Activated CD4-positive, alpha-beta T cell treated with anti-CD3 and anti-CD28 coated beads for 1 hour (primary cell): Measurements from ENCODE around the gene SNX32.
"Not testable (repeated sequence)": the region's sequence is repeated elsewhere in the genome, so short reads cannot be mapped to it uniquely, and the experiment has no call there.

Experiments
- DNase-seq: peaks from one replicate; pipeline ENCODE4 v3.0.0-alpha.2; 2020

The SNX32 gene

GRCh38 chr11:65829459-65829858 lies 4.3 kb upstream of the SNX32 start:
- DNase-seq = no peak

GRCh38 chr11:65832231-65832630 lies 1.5 kb upstream of the SNX32 start:
- DNase-seq = not testable (repeated sequence)

- DNase-seq = no peak
Observed at GRCh38 chr11:65834202-65834601, 439 bp downstream of the SNX32 start.

- DNase-seq = no peak
Observed at GRCh38 chr11:65842144-65842543, 8.4 kb downstream of the SNX32 start.

- no peak for DNase-seq
Observed at GRCh38 chr11:65843811-65844210, 10.0 kb downstream of the SNX32 start.

- no peak for DNase-seq
Observed at GRCh38 chr11:65844231-65844872, 10.6 kb downstream of the SNX32 start.

- DNase-seq = no peak
Observed at GRCh38 chr11:65847746-65848145, 14.0 kb downstream of the SNX32 start.

GRCh38 chr11:65848693-65849092 lies 14.9 kb downstream of the SNX32 start:
- not testable (repeated sequence) for DNase-seq

GRCh38 chr11:65849366-65849765 lies 15.6 kb downstream of the SNX32 start:
- no peak for DNase-seq

- no peak for DNase-seq
Observed at GRCh38 chr11:65849771-65850216, 16.0 kb downstream of the SNX32 start.

GRCh38 chr11:65850217-65851082 lies 16.7 kb downstream of the SNX32 start:
- DNase-seq = no peak

GRCh38 chr11:65851083-65851579 lies 17.4 kb downstream of the SNX32 start:
- DNase-seq = no peak

GRCh38 chr11:65851811-65852507 lies 18.2 kb downstream of the SNX32 start:
- DNase-seq = no peak

- no peak for DNase-seq
Observed at GRCh38 chr11:65852508-65853245, 18.9 kb downstream of the SNX32 start.

GRCh38 chr11:65853246-65853979 lies 19.6 kb downstream of the SNX32 start:
- DNase-seq = no peak

- DNase-seq = no peak
Observed at GRCh38 chr11:65854161-65854592, 20.4 kb downstream of the SNX32 start.

GRCh38 chr11:65854852-65855837 lies 21.4 kb downstream of the SNX32 start:
- DNase-seq = no peak

GRCh38 chr11:65855927-65856363 lies 22.2 kb downstream of the SNX32 start:
- no peak for DNase-seq

GRCh38 chr11:65856689-65857499 lies 23.1 kb downstream of the SNX32 start:
- DNase-seq = peak; percentile 69

- peak; percentile 53 for DNase-seq
Observed at GRCh38 chr11:65857500-65857852, 23.7 kb downstream of the SNX32 start.
